Activated T-helper 2 cell treated with anti-CD3 and anti-CD28 coated beads, Interferon-gamma antibody, Interleukin-2, Interleukin-4, amounts not matched to agents 10 μg/mL and 5 μg/mL and 100 μg/mL, durations not matched to agents 14 hours and 24 hours and 36 hours (primary cell): Measurements from ENCODE around the gene SGCG. TPM values are rescaled to one million over a fixed set of nuclear protein-coding genes. Genes with fewer than 3 reads are reported as not detected.

Experiments
- DNase-seq: peaks from one replicate; pipeline ENCODE4 v3.0.0; 2021; ENCODE audit warnings: low spot score
- H3K27ac Mint-ChIP-seq: one replicate; pipeline ENCODE4 v1.8.0; 2021; ENCODE audit warnings: mixed read lengths
- H3K27me3 Mint-ChIP-seq: one replicate; pipeline ENCODE4 v1.8.0; 2021; ENCODE audit warnings: low read depth, mixed read lengths
- H3K36me3 Mint-ChIP-seq: one replicate; pipeline ENCODE4 v1.8.0; 2021; ENCODE audit warnings: low read depth, mixed read lengths
- H3K4me1 Mint-ChIP-seq: one replicate; pipeline ENCODE4 v1.8.0; 2021; ENCODE audit warnings: low read depth, mixed read lengths
- H3K4me3 Mint-ChIP-seq: one replicate; pipeline ENCODE4 v1.8.0; 2021; ENCODE audit warnings: low read depth, mild to moderate bottlenecking, moderate library complexity, mixed read lengths
- H3K9me3 Mint-ChIP-seq: one replicate; pipeline ENCODE4 v1.8.0; 2021; ENCODE audit warnings: mixed read lengths
- intact Hi-C: fragments of 100-400 bp; cut with micrococcal nuclease; formaldehyde crosslinking; loops from one replicate; pipeline ENCODE4 v1.15.1; 2023
- total RNA-seq: library from RNA; stranded (reverse); gene quantifications from 2 replicates; pipeline ENCODE4 v1.2.3, GENCODE V29; 2022

SGCG gene
- total RNA-seq, 1 donor from 2014 or later: not detected

GRCh38 chr13:23321535-23322241 lies 140.9 kb downstream of the SGCG start:
- peak overlapping the region; percentile 37 for H3K4me3 Mint-ChIP-seq
- H3K9me3 Mint-ChIP-seq: no peaks in the 10 kb centered on the region
- DNase-seq: no peak
- intact Hi-C loops: loop anchor here (5.0 kb wide), 1 partner anchor 56 kb away; no protein-coding TSS in a partner anchor
- peaks cover 48% of the 10 kb centered on the region for H3K4me1 Mint-ChIP-seq
- H3K27ac Mint-ChIP-seq: peak overlapping the region; percentile 34
- peaks cover 5% of the 10 kb centered on the region for H3K27me3 Mint-ChIP-seq
- no peaks in the 10 kb centered on the region for H3K36me3 Mint-ChIP-seq

- H3K4me1 Mint-ChIP-seq: peaks cover 48% of the 10 kb centered on the region
- DNase-seq: no peak
- intact Hi-C loops: loop anchor here (5.0 kb wide), 1 partner anchor 55 kb away; no protein-coding TSS in a partner anchor
- H3K4me3 Mint-ChIP-seq: no peak overlapping the region
- H3K27ac Mint-ChIP-seq: no peak overlapping the region
- H3K36me3 Mint-ChIP-seq: no peaks in the 10 kb centered on the region
- H3K27me3 Mint-ChIP-seq: peaks cover 5% of the 10 kb centered on the region
- no peaks in the 10 kb centered on the region for H3K9me3 Mint-ChIP-seq
Observed at GRCh38 chr13:23322353-23323336, 141.9 kb downstream of the SGCG start.

GRCh38 chr13:23323946-23324709 lies 143.3 kb downstream of the SGCG start:
- H3K36me3 Mint-ChIP-seq: no peaks in the 10 kb centered on the region
- intact Hi-C loops: loop anchor here (5.0 kb wide), 1 partner anchor 53 kb away; no protein-coding TSS in a partner anchor

GRCh38 chr13:23325191-23325590 lies 144.4 kb downstream of the SGCG start:
- Mint-ChIP-seq H3K4me3 (no peak overlapping the region), H3K27me3 (no peaks in the 10 kb centered on the region), H3K9me3 (no peaks in the 10 kb centered on the region), H3K4me1 (peaks cover 34% of the 10 kb centered on the region), H3K36me3 (peaks cover 9% of the 10 kb centered on the region), H3K27ac (no peak overlapping the region)
- intact Hi-C loops: no loop called here
- DNase-seq: no peak

More at GRCh38 chr13:23323946-23324709, 143.3 kb downstream of the SGCG start:
- no peaks in the 10 kb centered on the region for H3K9me3 Mint-ChIP-seq
- H3K27ac Mint-ChIP-seq: no peak overlapping the region
- no peaks in the 10 kb centered on the region for H3K27me3 Mint-ChIP-seq
- DNase-seq: no peak
- H3K4me3 Mint-ChIP-seq: no peak overlapping the region
- peaks cover 43% of the 10 kb centered on the region for H3K4me1 Mint-ChIP-seq

- Mint-ChIP-seq H3K36me3 (peaks cover 55% of the 10 kb centered on the region), H3K4me3 (no peak overlapping the region), H3K27ac (no peak overlapping the region), H3K9me3 (peaks cover 23% of the 10 kb centered on the region), H3K27me3 (no peaks in the 10 kb centered on the region), H3K4me1 (peaks cover 2% of the 10 kb centered on the region)
- no peak for DNase-seq
- intact Hi-C loops: no loop called here
Observed at GRCh38 chr13:23330356-23330755, 149.6 kb downstream of the SGCG start.

GRCh38 chr13:23339225-23339624 lies 158.4 kb downstream of the SGCG start:
- H3K4me3 Mint-ChIP-seq: no peak overlapping the region
- no peaks in the 10 kb centered on the region for H3K4me1 Mint-ChIP-seq
- H3K9me3 Mint-ChIP-seq: peaks cover 54% of the 10 kb centered on the region
- no peaks in the 10 kb centered on the region for H3K27me3 Mint-ChIP-seq
- intact Hi-C loops: no loop called here
- DNase-seq: no peak
- H3K36me3 Mint-ChIP-seq: peaks cover 91% of the 10 kb centered on the region
- no peak overlapping the region for H3K27ac Mint-ChIP-seq

GRCh38 chr13:23344931-23345595 lies 164.3 kb downstream of the SGCG start:
- H3K4me1 Mint-ChIP-seq: peaks cover 3% of the 10 kb centered on the region
- intact Hi-C loops: no loop called here
- no peak overlapping the region for H3K4me3 Mint-ChIP-seq
- no peak for DNase-seq
- peaks cover 12% of the 10 kb centered on the region for H3K9me3 Mint-ChIP-seq
- no peaks in the 10 kb centered on the region for H3K27me3 Mint-ChIP-seq
- peaks cover 90% of the 10 kb centered on the region for H3K36me3 Mint-ChIP-seq
- H3K27ac Mint-ChIP-seq: no peak overlapping the region

GRCh38 chr13:23347601-23348000 lies 166.8 kb downstream of the SGCG start:
- Mint-ChIP-seq H3K9me3 (no peaks in the 10 kb centered on the region), H3K36me3 (peaks cover 91% of the 10 kb centered on the region), H3K4me1 (peaks cover 12% of the 10 kb centered on the region), H3K27me3 (no peaks in the 10 kb centered on the region), H3K27ac (no peak overlapping the region), H3K4me3 (no peak overlapping the region)
- DNase-seq: no peak
- intact Hi-C loops: no loop called here

GRCh38 chr13:23348262-23349127 lies 167.7 kb downstream of the SGCG start:
- intact Hi-C loops: no loop called here
- no peak overlapping the region for H3K4me3 Mint-ChIP-seq
- no peak overlapping the region for H3K27ac Mint-ChIP-seq
- H3K9me3 Mint-ChIP-seq: no peaks in the 10 kb centered on the region
- peaks cover 92% of the 10 kb centered on the region for H3K36me3 Mint-ChIP-seq
- H3K4me1 Mint-ChIP-seq: peaks cover 12% of the 10 kb centered on the region
- DNase-seq: no peak
- H3K27me3 Mint-ChIP-seq: no peaks in the 10 kb centered on the region

GRCh38 chr13:23349161-23349897 lies 168.6 kb downstream of the SGCG start:
- intact Hi-C loops: no loop called here
- peaks cover 12% of the 10 kb centered on the region for H3K4me1 Mint-ChIP-seq
- H3K4me3 Mint-ChIP-seq: no peak overlapping the region
- H3K36me3 Mint-ChIP-seq: peaks cover 87% of the 10 kb centered on the region
- H3K27ac Mint-ChIP-seq: no peak overlapping the region
- no peaks in the 10 kb centered on the region for H3K27me3 Mint-ChIP-seq
- no peak for DNase-seq
- H3K9me3 Mint-ChIP-seq: no peaks in the 10 kb centered on the region

- DNase-seq: no peak
- peaks cover 12% of the 10 kb centered on the region for H3K4me1 Mint-ChIP-seq
- no peaks in the 10 kb centered on the region for H3K9me3 Mint-ChIP-seq
- no peak overlapping the region for H3K4me3 Mint-ChIP-seq
- intact Hi-C loops: no loop called here
- H3K27ac Mint-ChIP-seq: no peak overlapping the region
- H3K27me3 Mint-ChIP-seq: no peaks in the 10 kb centered on the region
- H3K36me3 Mint-ChIP-seq: peaks cover 88% of the 10 kb centered on the region
Observed at GRCh38 chr13:23350009-23350408, 169.2 kb downstream of the SGCG start.
